Measurements from ENCODE around the gene TRIM21.

GRCh38 chr11:4418403-4418802 lies 24.9 kb upstream of the TRIM21 start:
- TF ChIP-seq CTCF (IDR thresholded peaks at IDR 0.05), result no peak
- TF ChIP-seq POLR2AphosphoS5 (IDR thresholded peaks at IDR 0.05), result no peak
